IPS DF 6.9 (cell line): Measurements from ENCODE around the gene MVB12B.
"Not testable (repeated sequence)": the region's sequence is repeated elsewhere in the genome, so short reads cannot be mapped to it uniquely, and the experiment has no call there.

Experiments used
- DNase-seq: peaks from one replicate; pipeline ENCODE4 v3.0.0-alpha.2; 2013; ENCODE audit warnings: low read depth, low spot score
- H3K27ac ChIP-seq: one replicate; pipeline ENCODE4 v1.5.1; 2013; ENCODE audit warnings: low read length, control low read depth
- H3K27me3 ChIP-seq: 2 replicates; pipeline ENCODE4 v1.6.1; 2013; ENCODE audit warnings: mild to moderate bottlenecking, low read length; ENCODE audit not compliant: control insufficient read depth, insufficient read depth
- H3K36me3 ChIP-seq: 2 replicates; pipeline ENCODE4 v1.6.1; 2013; ENCODE audit warnings: low read length; ENCODE audit not compliant: control insufficient read depth, insufficient read depth
- H3K4me1 ChIP-seq: 2 replicates; pipeline ENCODE4 v1.6.1; 2013; ENCODE audit warnings: low read length; ENCODE audit not compliant: control insufficient read depth, insufficient read depth
- H3K4me3 ChIP-seq: 2 replicates; pipeline ENCODE4 v1.5.1; 2013; ENCODE audit warnings: mild to moderate bottlenecking, low read length
- H3K9me3 ChIP-seq: 2 replicates; pipeline ENCODE4 v1.6.1; 2013; ENCODE audit warnings: low read length, inconsistent platforms; ENCODE audit not compliant: control insufficient read depth, insufficient read depth
- WGBS: extraction: QIAGEN DNeasy Blood & Tissue Kit; methylation state at CpG from one replicate; pipeline ENCODE4 v1.1.7; 2013; ENCODE audit warnings: mixed read lengths, missing lambda C conversion rate; ENCODE audit not compliant: insufficient read length, insufficient coverage; 5-methylcytosine and 5-hydroxymethylcytosine counted together

The MVB12B gene

GRCh38 chr9:126550891-126551351 is 224.3 kb downstream of the MVB12B start:
- Histone ChIP-seq H3K9me3 (no peaks in the 10 kb centered on the region), H3K4me3 (no peak overlapping the region), H3K27ac (no peak overlapping the region), H3K36me3 (no peaks in the 10 kb centered on the region), H3K4me1 (no peaks in the 10 kb centered on the region), H3K27me3 (no peaks in the 10 kb centered on the region)
- DNase-seq = no peak
- WGBS = no CpG with 5 or more reads among the region's 15 CpGs

DNA sequence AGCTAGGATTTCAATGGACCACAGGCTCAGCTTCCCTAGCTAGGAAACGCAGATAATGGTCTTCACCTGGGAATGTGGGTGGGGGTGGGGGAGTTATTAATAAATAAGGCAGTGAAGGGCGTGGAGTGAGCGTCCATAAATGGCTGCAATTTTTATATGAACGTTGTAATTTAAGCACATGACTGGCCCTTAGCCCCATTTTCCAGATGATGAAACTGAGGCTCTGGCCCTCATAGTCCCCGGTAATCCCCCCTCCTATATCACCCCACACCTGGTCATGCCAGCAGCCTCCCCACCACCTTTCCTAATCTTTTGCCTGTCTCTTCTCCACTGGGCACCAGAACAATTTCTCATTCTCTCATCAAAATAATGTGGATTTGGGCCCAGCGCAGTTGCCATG is 225.2 kb downstream of the MVB12B start:
- Histone ChIP-seq H3K4me1 (no peaks in the 10 kb centered on the region), H3K4me3 (no peak overlapping the region), H3K27ac (no peak overlapping the region), H3K27me3 (no peaks in the 10 kb centered on the region), H3K36me3 (no peaks in the 10 kb centered on the region), H3K9me3 (no peaks in the 10 kb centered on the region)
- DNase-seq = no peak
- WGBS = no CpG with 5 or more reads among the region's 6 CpGs

GRCh38 chr9:126554292-126554691 is 227.7 kb downstream of the MVB12B start:
- Histone ChIP-seq H3K27me3 (no peaks in the 10 kb centered on the region), H3K9me3 (no peaks in the 10 kb centered on the region), H3K4me3 (no peak overlapping the region), H3K27ac (no peak overlapping the region), H3K4me1 (no peaks in the 10 kb centered on the region), H3K36me3 (no peaks in the 10 kb centered on the region)
- DNase-seq = no peak
- no CpG with 5 or more reads among the region's 8 CpGs for WGBS

DNA sequence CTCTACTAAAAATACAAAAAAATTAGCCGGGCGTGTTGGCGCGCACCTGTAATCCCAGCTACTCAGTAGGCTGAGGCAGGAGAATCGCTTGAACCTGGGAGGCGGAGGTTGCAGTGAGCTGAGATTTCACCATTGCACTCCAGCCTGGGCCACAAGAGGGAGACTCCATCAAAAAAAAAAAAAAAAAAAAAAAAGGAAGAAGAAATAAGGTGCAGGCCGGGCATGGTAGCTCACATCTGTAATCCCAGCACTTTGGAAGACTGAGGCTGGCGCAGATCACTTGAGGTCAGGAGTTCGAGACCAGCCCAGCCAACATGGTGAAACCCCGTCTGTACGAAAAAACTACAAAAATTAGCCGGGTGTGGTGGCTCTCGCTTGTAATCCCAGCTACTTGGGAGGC is 228.8 kb downstream of the MVB12B start:
- not testable (repeated sequence) for H3K4me3 ChIP-seq, H3K9me3 ChIP-seq, H3K27me3 ChIP-seq, H3K27ac ChIP-seq, H3K36me3 ChIP-seq, DNase-seq, H3K4me1 ChIP-seq
- no CpG with 5 or more reads among the region's 13 CpGs for WGBS
